GM18519 (cell line): ENCODE results near the gene DCTPP1.

ENCODE experiments used
- ATAC-seq: cut with Tn5 transposase; IDR thresholded peaks from one replicate; pipeline ENCODE4 v1.9.1; 2021; ENCODE audit warnings: mild to moderate bottlenecking, moderate library complexity; ENCODE audit not compliant: unreplicated experiment, low FRiP score

DCTPP1 gene

DNA sequence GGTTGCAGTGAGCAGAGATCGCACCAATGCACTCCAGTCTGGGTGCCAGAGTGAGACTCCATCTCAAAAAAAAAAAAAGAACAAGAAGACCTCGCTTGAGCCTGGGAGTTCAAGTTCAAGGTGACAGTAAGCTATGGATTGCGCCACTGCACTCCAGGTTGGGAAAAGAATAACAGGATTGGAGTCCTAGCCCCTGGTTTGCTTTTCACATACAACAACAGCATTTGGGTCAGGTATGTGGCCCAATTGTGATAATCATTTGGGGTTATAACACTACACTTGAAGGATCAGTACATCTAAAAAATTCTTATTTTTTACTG, 19.2 kb upstream of the DCTPP1 start:
- ATAC-seq = no peak

GRCh38 chr16:30447512-30448226, 17.8 kb upstream of the DCTPP1 start:
- no peak for ATAC-seq

DNA sequence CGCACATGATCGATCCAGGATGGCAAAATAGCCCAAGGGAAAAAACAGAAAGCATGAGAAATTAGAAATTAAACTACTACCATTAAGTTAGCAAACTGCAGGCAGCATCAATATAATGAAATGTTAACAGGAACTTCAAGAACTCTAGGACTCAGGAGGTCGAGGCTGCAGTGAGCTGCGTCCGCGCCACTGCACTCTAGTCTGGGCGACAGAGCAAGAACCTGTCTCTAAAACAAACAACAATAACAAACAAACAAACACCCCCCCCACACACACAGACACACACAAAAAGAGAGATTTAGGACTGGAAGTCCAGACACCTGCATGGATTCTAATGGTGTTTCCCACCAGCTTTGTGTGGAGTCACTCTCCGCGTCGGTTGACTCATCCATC, 16.4 kb upstream of the DCTPP1 start:
- ATAC-seq = no peak

GRCh38 chr16:30445408-30446202, 15.8 kb upstream of the DCTPP1 start, which contains the start of gene SEPHS2:
Gene SEPHS2 (minus strand): TSS chr16:30445874. CDS start chr16:30445727, 147 bp downstream.
- ATAC-seq = peak; percentile 45

DNA sequence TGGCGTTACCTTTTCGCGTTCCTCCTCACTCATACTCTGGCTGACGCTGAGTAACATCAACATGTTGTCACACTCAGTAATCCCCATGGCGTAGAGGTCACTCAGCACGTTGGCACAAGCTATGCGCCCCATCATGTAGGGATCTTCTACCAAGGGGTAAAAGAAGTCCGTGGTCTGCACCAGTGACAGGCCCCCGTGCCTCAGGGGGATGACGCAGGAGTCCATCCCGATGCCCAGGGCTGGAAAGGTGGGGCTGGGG, 15.2 kb upstream of the DCTPP1 start:
- no peak for ATAC-seq

- no peak for ATAC-seq
These were observed 14.7 kb upstream of the DCTPP1 start for GRCh38 chr16:30444231-30445148.

DNA sequence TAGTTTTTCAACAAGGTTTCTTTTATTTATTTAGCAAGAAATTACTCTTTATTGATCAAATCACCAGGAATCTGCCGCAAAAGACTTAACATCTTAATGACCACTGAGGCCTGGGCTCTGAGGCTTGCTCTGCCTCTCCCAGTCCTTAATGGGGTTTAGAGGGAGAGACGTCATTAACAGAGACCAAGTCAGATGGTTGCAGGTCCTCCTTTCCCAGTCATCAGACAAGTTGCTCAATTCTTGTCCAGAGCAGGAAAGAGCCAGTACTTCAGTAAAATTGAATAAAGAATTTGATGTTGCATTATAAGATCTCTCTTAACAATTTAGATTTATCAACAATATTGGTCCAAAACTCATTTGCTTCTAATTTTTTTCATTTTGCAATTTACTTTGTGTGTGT, 13.8 kb upstream of the DCTPP1 start:
- ATAC-seq = no peak

- no peak for ATAC-seq
These were observed 10.0 kb upstream of the DCTPP1 start for GRCh38 chr16:30439720-30440348.

- no peak for ATAC-seq
These were observed 9.0 kb upstream of the DCTPP1 start for GRCh38 chr16:30438835-30439234.

DNA sequence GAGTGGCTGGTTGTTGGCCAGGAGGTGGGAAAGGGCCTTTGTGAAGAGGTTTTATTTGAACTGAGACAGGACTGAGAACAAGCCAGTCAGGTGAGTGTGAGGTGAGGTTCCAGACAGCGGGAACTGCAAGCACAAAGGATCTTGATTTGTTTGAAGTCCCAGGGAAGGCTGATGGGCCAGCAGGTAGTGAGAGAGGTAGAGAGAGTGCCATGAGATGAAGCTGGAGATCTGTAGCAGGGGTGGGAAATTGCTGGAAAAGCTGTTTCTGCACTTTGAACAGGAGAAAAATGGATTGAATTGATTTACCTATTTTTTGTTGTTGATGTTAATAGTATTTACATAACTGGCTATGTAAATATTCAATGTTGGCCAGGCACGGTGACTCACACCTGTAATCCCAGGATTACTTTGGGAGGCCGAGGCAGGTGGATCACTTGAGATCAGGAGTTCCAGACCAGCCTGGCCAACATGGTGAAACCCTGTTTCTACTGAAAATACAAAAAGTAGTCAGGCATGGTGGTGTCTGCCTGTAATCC, 7.7 kb upstream of the DCTPP1 start:
- ATAC-seq = no peak

- no peak for ATAC-seq
These were observed 5.0 kb upstream of the DCTPP1 start for GRCh38 chr16:30434852-30435251.

GRCh38 chr16:30430428-30430970, 669 bp upstream of the DCTPP1 start:
- peak; percentile 8 for ATAC-seq

DNA sequence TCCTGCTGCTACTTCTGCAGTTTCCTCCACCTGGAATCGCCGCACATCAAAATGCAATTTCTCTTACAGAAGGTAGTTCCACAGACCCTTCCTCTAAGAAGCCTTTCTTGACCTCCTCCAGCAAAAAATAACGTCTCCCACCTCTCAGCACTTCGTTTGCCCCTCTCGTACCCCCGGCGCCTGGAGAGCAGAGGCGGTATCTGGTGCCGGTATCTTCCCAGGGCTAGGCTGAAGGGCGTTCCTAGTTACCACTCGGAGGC, 482 bp downstream of the DCTPP1 start:
- no peak for ATAC-seq

DNA sequence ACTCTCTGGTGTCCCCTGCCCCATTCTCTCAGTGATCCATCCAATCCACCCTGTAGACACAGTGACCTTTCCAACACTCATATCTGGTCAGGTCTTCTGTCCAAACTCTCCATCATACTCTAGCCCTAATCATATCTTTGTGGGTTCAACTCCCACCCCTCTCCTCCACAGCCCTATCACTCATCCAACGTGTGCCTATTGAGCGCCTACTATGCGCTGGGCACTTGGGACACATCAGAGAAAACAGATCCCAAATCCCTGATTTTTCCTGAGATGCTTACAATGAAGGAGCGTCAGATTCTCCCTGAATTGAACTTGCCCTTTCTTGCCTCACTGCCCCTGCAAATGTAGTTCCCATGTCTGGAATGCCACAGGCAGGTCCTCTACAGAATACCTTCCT, 1.8 kb downstream of the DCTPP1 start:
- no peak for ATAC-seq

DNA sequence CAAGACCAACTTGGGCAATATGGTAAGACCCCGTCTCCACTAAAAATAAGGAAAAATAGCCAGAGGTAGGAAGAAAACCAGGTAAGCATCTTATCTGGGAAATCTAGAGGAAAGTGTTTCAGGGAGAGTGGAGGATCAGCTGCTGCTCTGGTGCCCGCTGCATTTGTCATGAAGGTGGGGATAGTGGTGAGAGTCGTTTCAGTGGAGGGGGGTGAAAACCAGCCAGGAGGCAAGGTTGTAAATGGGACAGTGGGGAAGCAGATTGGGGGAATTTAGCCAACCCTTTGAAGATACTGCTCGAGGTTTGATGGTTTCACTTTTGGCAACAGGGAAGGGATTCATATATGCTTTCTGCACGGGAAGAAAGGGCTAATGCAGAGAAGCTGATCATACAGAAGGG, 8.8 kb downstream of the DCTPP1 start:
- no peak for ATAC-seq

DNA sequence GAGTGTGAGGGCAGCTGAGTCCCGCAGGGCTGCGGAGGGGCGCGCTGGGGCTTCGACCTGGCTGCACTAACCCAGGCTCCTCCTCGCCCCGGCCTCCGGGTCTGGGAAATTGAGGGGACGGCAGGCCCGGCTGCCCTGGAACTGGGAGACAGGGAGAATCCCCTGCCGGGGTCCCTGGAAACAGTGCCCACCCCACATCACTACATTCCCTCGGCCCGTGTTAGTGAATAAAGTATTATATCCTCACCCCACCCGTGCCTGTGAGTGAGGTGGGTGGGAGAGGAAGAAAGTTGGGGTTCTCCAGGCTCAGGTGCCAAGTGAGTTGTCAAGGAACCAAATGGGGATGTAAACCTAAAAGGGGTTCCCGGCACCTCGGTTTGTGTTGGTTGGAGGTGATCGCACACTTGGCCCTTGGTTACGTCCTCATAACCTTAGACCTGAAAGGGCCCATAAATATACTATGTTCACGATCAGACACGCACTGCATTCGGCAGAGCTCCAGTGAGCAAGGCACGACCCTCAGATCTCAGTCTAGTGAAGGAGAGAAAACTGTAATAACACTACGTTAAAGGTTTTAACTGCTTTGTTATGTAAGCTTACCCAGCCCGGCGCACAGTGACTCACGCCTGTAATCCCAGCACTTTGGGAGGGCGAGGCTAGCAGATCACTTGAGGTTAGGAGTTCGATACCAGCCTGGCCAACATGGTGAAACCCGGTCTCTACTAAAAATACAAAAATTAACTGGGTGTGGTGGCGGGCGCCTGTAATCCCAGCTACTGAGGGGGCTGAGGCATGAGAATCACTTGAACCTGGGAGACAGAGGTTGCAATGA, 11.3 kb downstream of the DCTPP1 start:
- no peak for ATAC-seq

GRCh38 chr16:30417529-30418349, 12.1 kb downstream of the DCTPP1 start:
- ATAC-seq = peak; percentile 65

- no peak for ATAC-seq
These were observed 13.0 kb downstream of the DCTPP1 start for GRCh38 chr16:30416624-30417528.
